ENCODE results near the gene PNPLA8.

DNA sequence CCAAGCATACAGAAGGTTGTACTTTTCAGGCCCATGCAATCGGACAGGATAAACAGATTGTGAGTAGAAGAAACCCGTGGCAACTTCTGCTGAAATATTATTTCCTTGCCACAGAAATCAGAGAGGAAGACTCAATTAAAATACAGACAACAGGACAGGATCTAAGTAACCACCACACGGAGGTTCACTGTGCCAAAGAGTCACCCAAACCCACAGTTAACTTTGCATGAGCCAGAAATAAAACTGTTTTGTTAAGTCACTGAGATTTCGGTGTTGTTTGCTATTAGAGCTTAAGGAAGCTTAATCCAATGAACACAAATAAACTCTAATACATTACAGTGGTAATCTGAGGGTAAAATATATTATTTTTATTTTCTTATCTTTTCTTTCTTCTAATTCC is 14.0 kb downstream of the PNPLA8 start:
- no peak for TF ChIP-seq POLR2A (IDR thresholded peaks at IDR 0.05; ENCODE audit: low read depth, low read length)
- TF ChIP-seq, protein P1, sequence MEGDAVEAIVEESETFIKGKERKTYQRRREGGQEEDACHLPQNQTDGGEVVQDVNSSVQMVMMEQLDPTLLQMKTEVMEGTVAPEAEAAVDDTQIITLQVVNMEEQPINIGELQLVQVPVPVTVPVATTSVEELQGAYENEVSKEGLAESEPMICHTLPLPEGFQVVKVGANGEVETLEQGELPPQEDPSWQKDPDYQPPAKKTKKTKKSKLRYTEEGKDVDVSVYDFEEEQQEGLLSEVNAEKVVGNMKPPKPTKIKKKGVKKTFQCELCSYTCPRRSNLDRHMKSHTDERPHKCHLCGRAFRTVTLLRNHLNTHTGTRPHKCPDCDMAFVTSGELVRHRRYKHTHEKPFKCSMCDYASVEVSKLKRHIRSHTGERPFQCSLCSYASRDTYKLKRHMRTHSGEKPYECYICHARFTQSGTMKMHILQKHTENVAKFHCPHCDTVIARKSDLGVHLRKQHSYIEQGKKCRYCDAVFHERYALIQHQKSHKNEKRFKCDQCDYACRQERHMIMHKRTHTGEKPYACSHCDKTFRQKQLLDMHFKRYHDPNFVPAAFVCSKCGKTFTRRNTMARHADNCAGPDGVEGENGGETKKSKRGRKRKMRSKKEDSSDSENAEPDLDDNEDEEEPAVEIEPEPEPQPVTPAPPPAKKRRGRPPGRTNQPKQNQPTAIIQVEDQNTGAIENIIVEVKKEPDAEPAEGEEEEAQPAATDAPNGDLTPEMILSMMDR (IDR thresholded peaks at IDR 0.05; ENCODE audit: extremely low read depth in 1 of 2, insufficient read depth in 1 of 2, low read depth in 1 of 2, low read length in 2 of 2): no peak
- TF ChIP-seq EZH2 (IDR thresholded peaks at IDR 0.05; ENCODE audit: borderline replicate concordance, low read depth, low read length, severe bottlenecking): no peak
- no peak for TF ChIP-seq JUN (IDR thresholded peaks at IDR 0.05; ENCODE audit: borderline replicate concordance, insufficient read depth, insufficient read length, low read depth)
- TF ChIP-seq POLR2AphosphoS5 (IDR thresholded peaks at IDR 0.05; ENCODE audit: insufficient read depth, low read depth, low read length): no peak
- no peak for TF ChIP-seq MYC (IDR thresholded peaks at IDR 0.05; ENCODE audit: low read depth, low read length)

All from endothelial cell of umbilical vein (primary cell).